HG03175 (cell line): ENCODE data around the gene BRSK1.

Source experiments
- ATAC-seq: cut with Tn5 transposase; IDR thresholded peaks from one replicate; pipeline ENCODE4 v1.9.1; 2021; ENCODE audit warnings: mild to moderate bottlenecking, moderate library complexity; ENCODE audit not compliant: unreplicated experiment

Gene BRSK1

DNA sequence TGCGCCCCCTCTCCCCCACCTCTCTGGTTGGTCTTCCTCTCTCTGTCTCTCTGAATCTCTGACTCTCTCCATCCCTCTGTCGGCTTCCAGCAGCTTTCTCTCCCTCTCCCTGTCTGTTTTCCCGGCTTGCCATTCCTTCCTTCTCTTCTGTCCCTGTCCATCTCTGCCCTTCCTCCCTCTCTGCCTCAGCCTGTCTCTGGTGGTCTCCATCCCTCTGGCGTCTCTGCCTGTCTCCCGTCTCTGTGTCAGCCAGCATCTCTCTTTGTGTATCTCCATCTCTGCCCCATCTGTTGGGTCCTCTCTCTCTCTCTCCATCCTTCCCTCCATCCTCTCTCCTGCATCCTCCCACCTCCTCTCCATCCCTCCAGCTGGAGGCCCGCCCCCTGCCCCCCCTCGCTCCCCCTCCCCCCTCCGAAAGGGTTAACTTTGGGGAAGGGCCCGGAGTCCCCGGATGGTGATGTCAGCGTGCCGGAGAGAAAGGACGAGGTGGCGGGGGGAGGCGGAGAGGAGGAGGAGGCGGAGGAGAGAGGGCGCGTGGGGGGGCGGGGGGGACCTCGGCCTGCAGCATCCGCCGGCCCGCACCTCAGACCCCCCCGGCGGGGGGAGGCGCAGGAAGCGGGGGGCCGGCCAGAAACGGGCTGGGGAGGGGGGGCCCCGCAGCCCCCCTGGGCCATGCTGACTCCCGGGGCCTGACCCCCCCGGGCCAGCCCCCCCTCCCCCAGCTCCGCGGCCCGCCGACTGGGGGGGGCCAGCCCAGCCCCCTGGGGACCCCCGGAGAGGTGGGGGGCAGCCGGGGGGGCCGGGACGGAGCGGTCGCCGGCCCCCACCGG is at the start of gene BRSK1:
BRSK1 (plus strand) TSS at position 450 of the 830 bp plus-strand sequence. CDS start 446 bp downstream, outside the sequence.
- no peak for ATAC-seq

DNA sequence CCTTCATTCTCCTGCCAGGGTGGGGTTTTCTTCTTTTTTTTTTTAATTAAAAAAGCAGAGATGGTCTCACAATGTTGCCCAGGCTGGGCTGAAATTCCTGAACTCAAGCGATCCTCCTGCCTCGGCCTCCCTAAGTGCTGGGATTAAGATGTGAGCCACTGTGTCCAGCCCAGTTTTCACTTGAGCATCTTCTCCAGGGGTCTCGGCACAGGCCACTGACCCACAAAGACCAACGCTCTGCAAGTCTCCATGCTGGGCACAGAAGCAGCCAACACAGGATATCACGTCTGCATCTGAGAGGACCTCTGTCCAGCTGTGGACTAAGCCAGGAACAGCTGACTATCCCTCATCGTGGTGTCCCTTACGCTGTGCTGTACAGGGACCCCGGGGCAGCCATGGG is 45.8 kb upstream of the BRSK1 start:
- ATAC-seq, result no peak

DNA sequence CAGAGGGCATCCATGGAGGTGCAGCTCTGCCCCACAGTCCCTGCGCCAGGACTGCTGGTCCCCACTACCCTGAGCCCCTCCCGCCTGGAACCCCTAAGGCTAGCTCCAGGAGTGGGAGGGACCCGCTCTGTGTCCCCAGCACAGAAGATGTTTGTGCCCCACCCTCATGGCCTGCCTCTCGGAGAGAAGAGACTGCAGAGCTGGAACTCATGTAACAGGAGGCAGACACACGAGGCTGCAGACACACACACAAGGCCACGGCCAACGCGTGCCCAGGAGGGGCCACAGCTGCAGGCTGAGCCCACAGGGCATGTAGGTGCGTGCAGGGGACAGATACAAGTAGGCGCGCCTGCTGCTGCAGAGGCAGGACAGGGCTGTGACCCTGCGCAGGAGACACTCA is 44.8 kb upstream of the BRSK1 start:
- ATAC-seq, result no peak

DNA sequence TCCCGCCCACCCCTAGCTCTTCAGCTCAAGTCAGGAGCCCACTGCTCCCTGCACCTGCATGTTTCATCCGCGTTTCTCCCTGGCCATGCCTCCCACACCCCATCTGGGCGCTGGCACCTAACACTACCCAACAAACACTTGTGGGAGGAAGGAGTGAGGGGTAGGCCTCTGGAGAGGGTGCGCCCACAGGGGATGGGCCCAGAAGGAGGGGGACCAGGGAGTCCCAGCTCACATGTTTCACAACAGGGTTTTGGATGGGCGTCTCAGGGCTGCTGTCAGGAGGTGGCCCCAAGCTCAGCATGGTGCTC is 43.1 kb upstream of the BRSK1 start:
- no peak for ATAC-seq

DNA sequence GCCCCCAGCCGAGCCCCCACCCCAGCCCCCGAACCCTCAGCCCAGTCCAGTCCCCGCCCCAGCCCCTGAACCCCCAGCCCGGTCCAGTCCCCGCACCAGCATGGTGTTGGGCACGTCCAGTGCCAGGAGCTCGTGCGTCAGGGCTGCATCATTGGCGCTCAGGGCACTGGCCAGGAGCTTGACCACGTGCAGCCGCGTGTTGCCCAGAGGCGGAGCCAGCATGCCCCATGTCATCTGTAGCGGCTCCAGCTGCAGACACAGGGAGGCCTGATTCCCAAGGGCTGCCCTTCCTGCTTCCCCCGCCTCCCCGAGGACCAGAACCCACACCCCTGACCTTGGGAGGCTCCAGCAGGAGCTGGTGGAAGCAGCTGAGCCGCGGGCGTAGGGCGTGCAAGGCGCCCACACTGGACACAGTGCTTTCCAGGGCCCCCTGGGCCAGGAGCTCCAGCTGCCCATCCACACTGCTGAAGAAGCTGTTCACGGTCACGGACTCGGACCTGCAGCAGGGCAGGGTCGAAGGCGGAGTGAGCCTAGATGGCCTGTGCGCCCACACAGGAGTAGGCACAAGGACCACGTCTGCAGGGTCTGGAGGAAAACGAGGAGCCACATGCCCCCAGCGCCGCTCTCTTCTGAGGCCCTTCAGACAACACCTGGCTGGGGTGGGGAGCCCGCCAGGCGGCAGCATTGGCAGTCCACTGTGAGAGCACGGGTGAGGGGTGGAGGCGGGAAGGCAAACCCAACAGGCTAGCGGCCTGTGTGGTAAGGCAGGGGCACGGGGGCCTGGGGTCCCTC is 42.5 kb upstream of the BRSK1 start:
- ATAC-seq, result no peak

DNA sequence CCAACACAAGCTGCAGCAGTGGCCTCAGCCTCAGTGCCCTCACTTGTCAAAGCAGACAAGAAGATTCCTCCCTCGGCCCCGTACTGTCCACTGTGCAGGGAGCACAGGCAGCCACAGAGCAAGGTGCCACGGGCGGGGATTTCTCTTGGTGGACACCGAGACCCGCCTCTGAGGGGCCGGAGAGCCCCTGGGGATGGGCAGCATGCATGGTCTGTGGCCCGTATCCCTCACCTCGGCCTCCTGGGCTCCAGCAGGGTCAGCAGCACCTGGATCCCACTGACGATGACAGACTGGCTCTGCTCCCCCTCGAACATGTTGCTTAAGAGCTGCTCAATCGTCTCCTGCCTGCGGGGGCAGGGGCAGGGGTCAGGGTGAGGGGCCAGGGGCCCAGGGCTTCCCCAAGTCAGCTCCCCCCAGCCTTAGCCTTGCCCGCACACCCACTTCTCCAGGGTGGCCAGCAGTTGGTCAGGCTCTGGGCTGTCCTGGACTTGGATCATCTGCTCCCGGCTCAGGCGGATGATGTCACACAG is 41.8 kb upstream of the BRSK1 start:
- ATAC-seq, result no peak

DNA sequence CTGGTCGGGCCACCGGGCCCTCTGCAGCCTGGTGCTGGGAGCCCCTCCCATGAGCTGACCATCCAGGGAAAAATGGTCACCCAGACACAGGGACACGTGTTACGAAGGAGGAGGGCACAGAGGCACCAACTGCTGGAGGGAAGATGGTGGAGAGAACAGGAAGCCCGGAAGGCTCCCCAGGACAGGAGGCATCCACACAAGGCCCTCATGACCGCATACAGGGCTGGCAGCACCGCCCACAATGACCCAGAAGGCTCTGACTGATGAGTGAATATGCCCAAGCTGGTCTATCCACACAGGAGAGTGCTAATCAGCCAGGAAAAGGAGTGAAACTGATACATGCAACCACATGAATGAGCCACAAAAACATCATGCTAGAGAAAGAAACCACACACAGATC is 41.3 kb upstream of the BRSK1 start:
- no peak for ATAC-seq

DNA sequence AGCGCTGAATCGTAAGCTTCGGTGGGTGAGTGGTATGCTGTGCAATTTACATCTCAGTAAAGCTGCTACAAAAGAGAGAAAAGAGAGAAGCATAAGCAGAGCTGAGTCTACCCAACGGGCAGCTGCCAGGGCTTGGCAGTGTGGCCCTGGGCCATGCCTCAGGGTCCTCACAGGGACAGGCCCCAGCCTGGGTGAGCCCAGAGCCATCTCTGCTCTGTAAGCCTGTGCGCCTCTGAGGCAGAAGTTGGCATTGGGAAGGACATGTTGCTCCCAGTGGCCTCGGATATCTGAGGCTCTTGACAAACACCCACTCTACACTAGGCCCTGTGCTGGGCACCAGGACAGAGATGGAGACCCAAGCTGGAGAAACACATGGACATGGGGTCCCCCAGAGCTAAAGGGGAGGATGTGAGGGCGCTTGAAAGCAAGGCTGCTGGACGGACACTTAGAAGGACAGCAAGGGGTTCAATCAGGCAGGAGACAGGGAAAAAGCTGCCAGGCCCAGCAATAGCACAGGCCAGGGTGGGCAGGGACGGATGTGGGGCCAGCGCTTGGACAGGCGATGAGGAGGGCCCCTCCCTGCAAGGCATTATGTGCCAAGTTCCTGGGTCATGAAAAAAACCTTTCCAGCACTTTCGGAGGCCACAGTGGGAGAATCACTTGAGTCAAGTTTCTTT is 39.7 kb upstream of the BRSK1 start:
- no peak for ATAC-seq

DNA sequence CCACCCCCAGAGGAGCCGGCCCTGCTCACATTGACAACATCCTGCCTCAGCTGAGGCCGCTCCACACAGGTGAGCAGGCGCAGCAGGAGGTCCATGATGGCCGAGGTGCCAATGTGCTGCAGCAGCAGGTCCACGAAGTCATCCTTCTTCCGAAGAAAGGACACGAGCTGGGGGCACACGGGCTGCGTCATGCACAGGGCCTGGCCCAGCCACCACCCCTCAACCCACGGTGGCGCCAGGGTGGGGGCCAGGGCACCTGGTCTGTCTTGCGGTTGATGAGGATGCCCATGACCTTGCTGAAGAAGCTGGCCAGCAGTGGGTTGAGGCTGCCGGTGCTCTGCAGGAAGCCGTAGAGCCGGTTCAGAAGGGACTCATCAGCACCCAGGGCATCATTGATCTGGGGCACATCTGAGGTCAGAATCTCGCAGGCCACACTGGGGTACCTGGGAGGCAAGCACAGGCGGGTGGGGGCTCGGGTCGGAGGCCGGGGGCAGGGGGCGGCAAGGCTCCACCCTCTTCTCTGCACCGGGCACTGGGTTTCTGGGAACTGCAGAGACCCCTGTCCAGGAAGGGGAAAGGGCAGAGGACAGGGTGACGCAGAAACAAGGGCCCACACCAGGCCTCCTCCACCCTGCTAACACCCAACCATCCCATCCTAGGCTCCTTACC is 38.4 kb upstream of the BRSK1 start:
- ATAC-seq, result no peak

DNA sequence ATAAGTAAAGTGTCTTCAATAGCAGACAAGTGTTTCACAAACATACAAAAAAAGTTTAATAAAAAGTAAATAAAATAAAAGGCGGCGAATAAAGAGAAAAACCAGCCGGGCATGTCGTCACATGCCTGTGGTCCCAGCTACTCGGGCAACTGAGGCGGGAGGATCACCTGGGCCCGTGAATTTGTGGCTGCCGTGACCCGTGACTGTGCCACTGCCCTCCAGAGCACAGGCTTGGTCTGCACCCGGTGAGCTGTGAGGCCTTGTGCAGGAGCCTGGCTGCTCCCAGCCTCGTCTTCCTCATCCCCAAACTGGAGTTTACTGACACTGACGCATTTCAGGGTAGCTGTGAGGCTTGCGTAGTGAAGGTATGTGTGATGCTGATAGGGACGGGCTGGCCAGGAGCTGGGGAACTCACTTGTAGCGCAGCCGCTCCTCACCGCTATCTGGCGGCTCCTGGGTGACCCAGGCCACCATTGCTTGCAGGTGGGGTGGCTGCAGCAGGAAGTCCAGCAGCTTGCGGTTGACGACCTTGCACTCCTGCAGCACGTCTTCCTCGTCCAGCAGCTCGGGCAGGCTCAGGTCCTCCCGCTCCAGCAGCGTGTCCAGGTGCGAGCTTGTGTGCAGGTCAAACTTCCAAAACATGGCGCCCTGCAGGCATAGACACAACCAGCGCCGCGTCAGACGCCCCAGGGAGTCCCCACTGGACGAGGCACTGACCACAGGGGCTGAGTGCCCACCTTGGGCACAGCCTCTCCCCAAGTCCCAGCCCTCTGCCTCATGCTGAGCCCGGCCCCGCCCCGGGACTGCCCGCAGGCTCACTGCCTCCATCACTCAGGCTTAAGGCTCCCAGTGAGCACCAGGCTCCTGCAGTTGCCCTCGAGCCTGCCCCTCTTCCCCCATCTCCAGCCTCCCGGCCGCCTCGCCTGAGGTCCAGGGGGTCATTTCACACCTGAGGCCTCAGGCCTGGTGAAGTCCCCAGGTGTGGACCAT is 37.0 kb upstream of the BRSK1 start:
- ATAC-seq, result no peak

DNA sequence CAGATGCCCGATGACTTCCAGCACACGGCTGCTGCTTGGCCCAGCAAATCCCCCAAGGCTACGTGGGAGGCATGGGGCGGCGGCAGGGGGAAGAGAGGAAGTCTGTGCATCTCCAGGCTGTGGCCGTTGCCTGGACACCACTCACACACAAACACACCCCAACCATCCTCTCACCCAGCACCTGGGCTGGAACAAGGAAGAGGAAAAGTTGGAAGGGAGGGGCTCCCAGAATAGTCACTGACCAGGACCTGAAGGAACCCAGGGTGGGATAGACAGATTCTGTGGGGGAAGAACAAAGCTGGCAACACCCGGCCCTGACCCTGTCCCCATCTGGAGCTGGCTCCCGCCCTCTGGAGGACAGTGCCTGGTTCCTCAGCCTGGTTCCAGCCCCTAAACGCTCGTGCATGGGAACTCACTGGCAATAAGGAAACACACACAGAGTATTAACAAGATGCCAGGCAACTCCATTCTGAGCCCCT is 36.1 kb upstream of the BRSK1 start:
- no peak for ATAC-seq

DNA sequence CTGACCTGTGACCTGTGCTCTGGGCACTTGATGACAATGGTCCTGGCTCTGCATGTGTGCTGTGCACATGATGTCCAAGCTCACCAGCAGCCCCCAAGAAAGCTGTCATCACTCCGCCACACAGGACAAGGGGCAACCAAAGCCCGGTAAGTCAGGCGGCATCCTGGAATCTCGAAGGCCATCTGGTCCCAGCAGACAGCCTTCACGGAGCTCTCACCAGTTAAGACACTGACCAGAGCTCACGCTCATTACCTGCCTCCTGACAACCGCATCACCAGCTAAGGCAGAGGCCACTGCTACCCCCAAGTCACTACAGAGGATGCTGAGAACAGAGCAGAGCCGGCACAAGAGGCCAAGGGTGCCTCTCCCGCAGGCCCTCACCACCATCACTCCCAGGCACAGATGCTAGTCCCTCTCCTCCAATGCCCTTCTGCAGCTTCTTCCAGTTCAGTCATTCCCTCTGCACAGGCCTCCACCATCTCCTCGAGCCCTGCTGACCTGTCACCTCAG is 35.6 kb upstream of the BRSK1 start:
- ATAC-seq, result no peak

DNA sequence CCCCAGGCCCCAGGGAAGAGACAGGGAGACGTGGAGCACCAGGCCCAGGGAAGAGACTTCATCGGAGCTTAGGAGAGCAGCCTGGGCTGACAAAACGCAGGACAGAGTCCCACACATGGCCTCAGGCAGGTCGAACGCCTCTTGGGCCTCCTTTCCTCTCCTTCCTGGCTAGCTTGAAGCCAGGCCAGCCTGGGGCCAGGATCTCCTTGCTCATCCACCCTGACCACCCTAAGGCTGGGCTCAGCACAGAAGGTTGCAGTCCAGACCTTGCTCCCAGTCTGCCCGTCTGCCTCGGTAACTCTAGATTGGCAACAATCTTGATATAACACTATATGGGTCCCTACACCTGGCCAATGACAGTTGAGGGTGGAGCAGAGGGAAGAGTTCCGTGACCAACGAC is 35.1 kb upstream of the BRSK1 start:
- no peak for ATAC-seq

DNA sequence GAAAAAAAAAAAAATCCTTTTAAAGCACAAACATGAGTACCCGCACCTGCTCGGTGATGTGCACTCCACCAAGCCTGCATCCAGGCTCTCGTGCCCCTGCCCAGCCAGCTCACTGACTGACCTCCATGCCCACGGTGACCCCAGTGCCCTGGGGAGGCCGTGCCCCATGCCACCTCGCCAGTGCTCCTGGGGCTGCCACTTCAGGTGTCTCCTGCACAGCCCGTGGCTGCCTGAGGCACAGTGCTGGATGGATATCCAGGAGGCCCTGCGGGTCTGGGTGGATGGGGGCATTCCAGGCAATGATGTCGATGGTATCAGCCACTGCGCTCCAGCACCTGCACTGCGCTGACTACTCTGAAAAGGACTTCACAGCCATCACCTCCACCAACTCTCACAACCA is 34.0 kb upstream of the BRSK1 start:
- ATAC-seq, result no peak

DNA sequence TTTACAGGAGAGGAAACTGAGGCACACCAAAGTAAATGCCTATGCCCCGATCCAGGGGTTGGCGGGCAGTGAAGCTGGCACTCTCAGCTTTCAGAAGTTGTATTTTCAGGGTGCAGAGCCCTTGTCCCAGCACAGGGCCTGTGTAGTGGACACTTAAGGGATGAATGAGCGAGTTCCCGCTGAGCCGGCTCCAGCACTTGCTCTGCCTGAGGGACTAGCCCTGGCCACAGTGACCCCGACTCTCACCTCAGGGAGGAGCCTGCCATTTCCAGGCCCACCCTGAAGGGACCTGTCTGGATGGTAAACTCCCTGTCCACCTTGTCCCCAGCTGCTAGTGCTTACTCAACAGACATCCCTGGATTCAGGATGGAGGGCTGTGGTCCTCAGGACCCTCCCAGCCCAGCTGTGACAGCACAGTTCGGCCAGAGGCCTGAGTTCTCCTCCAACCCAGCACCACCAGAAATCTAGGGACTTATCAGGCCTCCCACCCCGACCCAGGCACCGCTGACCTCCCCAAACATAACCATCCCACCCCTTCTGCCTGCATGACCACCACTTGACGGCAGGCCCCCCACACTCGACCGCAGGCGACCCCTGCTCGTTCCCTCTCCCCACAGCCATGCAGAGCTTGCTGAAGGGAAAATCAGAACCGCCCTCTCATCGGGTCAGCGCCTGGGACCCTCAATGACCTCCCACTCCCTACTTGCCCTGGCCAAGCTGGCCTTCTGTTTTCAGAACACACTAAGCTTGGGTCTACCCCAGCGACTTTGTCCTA is 33.3 kb upstream of the BRSK1 start:
- ATAC-seq, result no peak

DNA sequence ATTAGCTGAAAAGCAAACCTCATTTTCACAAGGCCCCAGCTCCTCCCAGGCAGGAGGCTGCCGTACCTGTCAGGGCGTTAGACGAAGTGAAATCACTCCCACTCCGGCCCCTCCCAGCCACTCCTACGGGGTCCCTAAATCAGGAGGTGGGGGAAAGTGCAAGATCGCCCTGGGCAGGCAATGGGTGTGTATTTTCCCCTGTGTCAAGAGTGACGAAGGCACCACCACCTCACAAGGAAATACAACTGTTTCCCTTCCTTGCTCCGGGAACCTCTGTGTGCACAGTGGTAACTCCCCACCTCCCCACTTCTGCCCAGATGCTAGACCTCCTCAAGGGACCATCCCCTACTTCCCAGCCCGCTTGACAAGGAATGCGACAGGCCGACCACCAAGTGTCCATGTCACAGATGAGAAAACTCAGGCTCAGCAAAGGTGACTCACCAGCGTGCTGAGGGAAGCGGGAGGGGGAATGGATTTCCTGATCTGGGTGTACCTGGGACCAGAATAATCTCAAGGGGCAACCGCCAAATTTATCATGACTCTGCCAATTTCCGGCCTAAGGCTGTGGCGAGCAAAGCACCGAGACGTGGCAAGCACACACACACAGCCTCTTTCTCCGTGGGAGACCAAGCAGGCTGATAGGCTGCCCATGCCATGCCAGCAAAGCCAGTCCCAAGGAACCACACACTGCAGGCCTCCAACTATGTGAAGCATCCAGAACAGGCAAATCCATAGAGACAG is 32.3 kb upstream of the BRSK1 start:
- ATAC-seq, result no peak

DNA sequence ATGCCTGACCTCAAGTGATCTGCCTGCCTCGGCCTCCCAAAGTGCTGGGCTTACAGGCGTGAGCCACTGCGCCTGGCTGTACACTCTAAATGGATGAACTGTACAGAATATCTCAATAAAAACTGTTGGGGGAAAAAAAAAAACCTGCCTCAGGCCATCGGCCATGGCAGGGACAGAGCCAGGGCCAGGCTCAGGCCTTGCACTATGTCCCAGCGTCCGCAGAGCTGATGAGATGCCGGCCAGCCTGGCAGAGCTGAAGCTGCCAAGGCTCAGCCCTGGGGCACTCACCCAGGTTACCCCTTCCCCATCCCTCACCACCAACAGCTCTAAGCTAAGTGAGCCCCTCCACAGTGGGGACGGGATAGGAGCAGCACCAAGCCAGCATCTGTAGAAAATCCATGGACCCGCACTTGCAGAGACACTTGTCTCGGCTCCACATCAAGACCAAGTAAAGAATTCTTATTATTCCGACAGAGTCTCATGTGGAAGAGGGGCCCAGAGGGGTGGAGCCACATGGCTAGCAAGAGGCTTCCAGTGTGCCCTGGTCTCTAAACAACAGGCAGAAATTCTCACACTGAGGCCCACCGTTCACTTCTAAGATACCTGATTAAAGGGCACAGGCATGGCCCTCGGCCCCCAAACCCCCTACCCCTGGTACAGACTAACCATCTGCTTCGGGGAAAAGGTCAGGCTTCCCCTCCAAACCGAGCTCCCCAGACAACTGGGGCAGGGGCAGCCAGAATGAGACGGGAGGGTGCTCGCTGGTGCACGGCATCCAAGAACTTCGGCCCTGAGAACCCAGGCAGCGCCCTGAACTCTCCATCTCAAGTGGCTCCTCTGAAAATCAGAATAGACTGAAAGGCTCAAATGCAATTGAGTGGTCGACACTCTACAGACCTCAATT is 30.8 kb upstream of the BRSK1 start:
- ATAC-seq, result no peak
